Ishikawa (cell line): ENCODE data around the gene DPF1.

Source experiments
- CEBPB ChIP-seq: IDR thresholded peaks from 2 replicates; pipeline ENCODE4 v1.6.1; 2012
- CREB1 ChIP-seq: IDR thresholded peaks from 2 replicates; pipeline ENCODE4 v1.6.1; 2012; ENCODE audit warnings: low read depth
- EGR1 ChIP-seq: IDR thresholded peaks from 2 replicates; pipeline ENCODE4 v1.6.1; 2012
- EP300 ChIP-seq: IDR thresholded peaks from 2 replicates; pipeline ENCODE4 v1.6.1; 2012; ENCODE audit warnings: borderline replicate concordance
- FOXM1 ChIP-seq: IDR thresholded peaks from 2 replicates; pipeline ENCODE4 v1.6.1; 2012; ENCODE audit warnings: low read depth, borderline replicate concordance
- NFIC ChIP-seq: IDR thresholded peaks from 2 replicates; pipeline ENCODE4 v1.6.1; 2012
- RAD21 ChIP-seq: IDR thresholded peaks from 2 replicates; pipeline ENCODE4 v1.6.1; 2012; ENCODE audit warnings: low read depth
- REST ChIP-seq: IDR thresholded peaks from 2 replicates; pipeline ENCODE4 v1.6.1; 2012; ENCODE audit warnings: low read depth, mild to moderate bottlenecking
- TAF1 ChIP-seq: IDR thresholded peaks from 2 replicates; pipeline ENCODE4 v1.6.1; 2012; ENCODE audit warnings: low read depth, mild to moderate bottlenecking
- TCF12 ChIP-seq: IDR thresholded peaks from 2 replicates; pipeline ENCODE4 v1.6.1; 2012; ENCODE audit warnings: low read depth
- TEAD4 ChIP-seq: IDR thresholded peaks from 2 replicates; pipeline ENCODE4 v1.6.1; 2012
- USF1 ChIP-seq: IDR thresholded peaks from 2 replicates; pipeline ENCODE4 v1.6.1; 2012
- YY1 ChIP-seq: IDR thresholded peaks from 2 replicates; pipeline ENCODE4 v1.6.1; 2012; ENCODE audit warnings: low read depth
- ZBTB7A ChIP-seq: IDR thresholded peaks from 2 replicates; pipeline ENCODE4 v1.6.1; 2012; ENCODE audit warnings: low read depth
- TF ChIP-seq, protein P1 (sequence below): IDR thresholded peaks from 2 replicates; pipeline ENCODE4 v1.6.1; 2012

DPF1 gene

DNA sequence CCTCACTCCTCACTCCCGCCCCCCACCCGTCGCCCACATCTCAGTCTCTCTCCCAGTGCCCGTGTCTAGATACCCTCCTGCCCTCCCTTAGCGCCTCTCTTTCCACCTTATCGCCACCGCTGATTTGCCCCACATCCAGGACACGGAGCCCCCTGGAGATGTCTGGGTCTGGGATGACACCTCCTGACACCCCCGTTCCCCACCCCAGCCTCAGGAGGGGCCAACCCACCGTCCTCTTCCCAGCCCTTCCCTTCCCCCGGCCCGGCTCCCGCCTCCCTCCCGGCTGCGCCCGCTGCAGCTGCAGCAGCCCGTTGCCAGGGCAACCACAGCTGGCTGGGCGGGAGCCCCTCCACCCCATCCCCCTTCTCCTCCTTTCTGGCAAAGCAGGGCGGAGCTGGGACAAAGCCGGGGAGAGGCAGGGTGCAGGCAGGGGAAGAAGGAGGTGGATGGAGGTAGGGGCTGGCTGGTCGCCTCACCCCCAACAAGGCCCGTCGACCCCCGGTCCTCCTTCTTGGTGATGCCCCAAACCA, 13.5 kb downstream of the DPF1 start:
- no peak for TF ChIP-seq YY1
- TF ChIP-seq CREB1, result no peak
- TF ChIP-seq TAF1, result no peak
- TF ChIP-seq EP300, result no peak
- no peak for TF ChIP-seq TCF12
- TF ChIP-seq CEBPB, result no peak
- no peak for TF ChIP-seq NFIC
- no peak for TF ChIP-seq TEAD4
- TF ChIP-seq EGR1, result no peak
- TF ChIP-seq USF1, result no peak
- no peak for TF ChIP-seq RAD21
- TF ChIP-seq ZBTB7A, result no peak
- TF ChIP-seq FOXM1, result no peak
- TF ChIP-seq, protein P1, sequence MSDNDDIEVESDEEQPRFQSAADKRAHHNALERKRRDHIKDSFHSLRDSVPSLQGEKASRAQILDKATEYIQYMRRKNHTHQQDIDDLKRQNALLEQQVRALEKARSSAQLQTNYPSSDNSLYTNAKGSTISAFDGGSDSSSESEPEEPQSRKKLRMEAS, result no peak
- no peak for TF ChIP-seq REST

GRCh38 chr19:38209671-38210457, 14.2 kb downstream of the DPF1 start:
- TF ChIP-seq NFIC (no peak), CEBPB (no peak), REST (no peak), TCF12 (no peak), EGR1 (no peak), CREB1 (no peak), YY1 (no peak), TAF1 (no peak), FOXM1 (no peak), TEAD4 (no peak), USF1 (no peak)
- TF ChIP-seq, protein P1, result no peak

DNA sequence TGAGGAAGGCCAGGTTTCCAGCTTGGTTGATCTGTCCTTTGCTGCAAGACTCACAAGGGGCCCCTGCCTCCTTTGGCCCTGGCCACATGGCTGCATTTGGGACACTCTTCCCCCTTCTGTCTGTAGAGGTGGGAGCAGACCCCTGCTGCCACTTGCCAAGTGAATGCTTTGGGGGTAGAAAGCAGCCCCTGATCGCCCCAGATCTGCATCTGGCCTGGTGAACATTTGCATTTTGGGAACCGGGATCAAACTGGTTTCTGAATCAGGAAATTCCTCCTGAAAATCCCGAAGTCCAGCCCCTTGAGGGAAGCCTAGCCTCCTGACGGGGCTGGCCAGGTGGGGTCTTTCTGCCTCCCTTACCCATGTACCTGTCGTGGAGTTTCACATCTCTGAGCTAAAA, 14.9 kb downstream of the DPF1 start:
- TF ChIP-seq TAF1 (no peak), NFIC (no peak), EGR1 (no peak), CEBPB (no peak), REST (no peak), EP300 (no peak), ZBTB7A (no peak), TCF12 (no peak), YY1 (no peak), CREB1 (no peak), TEAD4 (no peak)
- TF ChIP-seq, protein P1, result no peak

GRCh38 chr19:38208571-38208970, 15.5 kb downstream of the DPF1 start:
- no peak for TF ChIP-seq YY1
- no peak for TF ChIP-seq NFIC
- TF ChIP-seq CREB1, result no peak
- no peak for TF ChIP-seq REST
- no peak for TF ChIP-seq CEBPB
- TF ChIP-seq FOXM1, result no peak
- no peak for TF ChIP-seq TAF1
- TF ChIP-seq RAD21, result no peak
- TF ChIP-seq ZBTB7A, result no peak
- TF ChIP-seq TEAD4, result no peak
- TF ChIP-seq, protein P1, result no peak
- TF ChIP-seq TCF12, result no peak
- TF ChIP-seq EGR1, result no peak
- no peak for TF ChIP-seq USF1
- TF ChIP-seq EP300, result no peak
